MCF 10A (cell line): ENCODE measurements around the gene CCDC86. TPM values are rescaled to one million over a fixed set of nuclear protein-coding genes. Genes with fewer than 3 reads are reported as not detected.

ENCODE experiments used
- BruUV-seq: library from RNA; stranded (reverse); fragments of 400-500 nt; replicated peaks from 2 replicates; lab custom pipeline; 2021; lab: Mats Ljungman, UMichigan
- CTCF ChIA-PET: fragments of 300-600 bp; sonication (Branson Sonifier 250); formaldehyde crosslinking; extraction: SDS; loops from one replicate; lab custom pipeline; 2021; ENCODE audit warnings: antibody characterized with exemption, inconsistent platforms; lab: Yijun Ruan, JAX
- POLR2A ChIA-PET: fragments of 300-600, 350-650 bp; sonication (Branson Sonifier 250); formaldehyde crosslinking; extraction: SDS; loops from one replicate; lab custom pipeline; 2020; ENCODE audit warnings: antibody characterized with exemption, inconsistent platforms; lab: Yijun Ruan, JAX
- DNase-seq: peaks from one replicate; pipeline ENCODE4 v3.0.0-alpha.2; 2018; ENCODE audit not compliant: unreplicated experiment
- H3K27ac Mint-ChIP-seq: one replicate; pipeline ENCODE4 v1.8.0; 2022; ENCODE audit warnings: mild to moderate bottlenecking, low read depth, mixed read lengths; ENCODE audit not compliant: unreplicated experiment
- H3K27me3 Mint-ChIP-seq: one replicate; pipeline ENCODE4 v1.8.0; 2022; ENCODE audit warnings: mixed read lengths; ENCODE audit not compliant: insufficient read depth, unreplicated experiment
- H3K36me3 Mint-ChIP-seq: one replicate; pipeline ENCODE4 v1.8.0; 2022; ENCODE audit warnings: mild to moderate bottlenecking, moderate library complexity, mixed read lengths; ENCODE audit not compliant: insufficient read depth, unreplicated experiment
- H3K4me1 Mint-ChIP-seq: one replicate; pipeline ENCODE4 v1.8.0; 2022; ENCODE audit warnings: mixed read lengths; ENCODE audit not compliant: insufficient read depth, unreplicated experiment
- H3K4me3 Mint-ChIP-seq: one replicate; pipeline ENCODE4 v1.8.0; 2022; ENCODE audit warnings: mild to moderate bottlenecking, moderate library complexity, mixed read lengths; ENCODE audit not compliant: unreplicated experiment
- H3K9me3 Mint-ChIP-seq: one replicate; pipeline ENCODE4 v1.8.0; 2022; ENCODE audit warnings: mixed read lengths; ENCODE audit not compliant: unreplicated experiment
- intact Hi-C: fragments of 100-400 bp; cut with micrococcal nuclease; formaldehyde crosslinking; loops from 2 replicates; pipeline ENCODE4 v1.14.1; 2022
- total RNA-seq: library from RNA; stranded (reverse); gene quantifications from 2 replicates; pipeline ENCODE4 v1.2.3, GENCODE V29; 2022
- TF ChIP-seq, protein P1 (sequence below): fragments of 200-600 bp; IDR thresholded peaks from one replicate; pipeline ENCODE4 v1.8.0; 2022; ENCODE audit warnings: antibody characterized with exemption, mild to moderate bottlenecking; ENCODE audit not compliant: unreplicated experiment

Gene CCDC86
- total RNA-seq, 1 experiment from 2014 or later: 57.8 TPM

- Mint-ChIP-seq H3K27me3 (peaks cover 14% of the 10 kb centered on the region), H3K4me1 (no peaks in the 10 kb centered on the region), H3K27ac (no peak overlapping the region), H3K4me3 (no peak overlapping the region), H3K36me3 (no peaks in the 10 kb centered on the region), H3K9me3 (no peaks in the 10 kb centered on the region)
- CTCF ChIA-PET: no interaction called here
- POLR2A ChIA-PET: no interaction called here
- TF ChIP-seq, protein P1, sequence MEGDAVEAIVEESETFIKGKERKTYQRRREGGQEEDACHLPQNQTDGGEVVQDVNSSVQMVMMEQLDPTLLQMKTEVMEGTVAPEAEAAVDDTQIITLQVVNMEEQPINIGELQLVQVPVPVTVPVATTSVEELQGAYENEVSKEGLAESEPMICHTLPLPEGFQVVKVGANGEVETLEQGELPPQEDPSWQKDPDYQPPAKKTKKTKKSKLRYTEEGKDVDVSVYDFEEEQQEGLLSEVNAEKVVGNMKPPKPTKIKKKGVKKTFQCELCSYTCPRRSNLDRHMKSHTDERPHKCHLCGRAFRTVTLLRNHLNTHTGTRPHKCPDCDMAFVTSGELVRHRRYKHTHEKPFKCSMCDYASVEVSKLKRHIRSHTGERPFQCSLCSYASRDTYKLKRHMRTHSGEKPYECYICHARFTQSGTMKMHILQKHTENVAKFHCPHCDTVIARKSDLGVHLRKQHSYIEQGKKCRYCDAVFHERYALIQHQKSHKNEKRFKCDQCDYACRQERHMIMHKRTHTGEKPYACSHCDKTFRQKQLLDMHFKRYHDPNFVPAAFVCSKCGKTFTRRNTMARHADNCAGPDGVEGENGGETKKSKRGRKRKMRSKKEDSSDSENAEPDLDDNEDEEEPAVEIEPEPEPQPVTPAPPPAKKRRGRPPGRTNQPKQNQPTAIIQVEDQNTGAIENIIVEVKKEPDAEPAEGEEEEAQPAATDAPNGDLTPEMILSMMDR: no peak
- BruUV-seq: no TSS peak
- DNase-seq: no peak
- intact Hi-C loops: no loop called here
These were observed 16.3 kb downstream of the CCDC86 start for GRCh38 chr11:60858236-60858635.

GRCh38 chr11:60858731-60859464, 17.0 kb downstream of the CCDC86 start:
- H3K27me3 Mint-ChIP-seq: peaks cover 20% of the 10 kb centered on the region
- intact Hi-C loops: no loop called here
- no peaks in the 10 kb centered on the region for H3K4me1 Mint-ChIP-seq
- no peak overlapping the region for H3K4me3 Mint-ChIP-seq
- H3K9me3 Mint-ChIP-seq: no peaks in the 10 kb centered on the region
- H3K27ac Mint-ChIP-seq: no peak overlapping the region
- H3K36me3 Mint-ChIP-seq: no peaks in the 10 kb centered on the region
- BruUV-seq: no TSS peak
- TF ChIP-seq, protein P1: no peak
- CTCF ChIA-PET: no interaction called here
- DNase-seq: no peak
- POLR2A ChIA-PET: no interaction called here

DNA sequence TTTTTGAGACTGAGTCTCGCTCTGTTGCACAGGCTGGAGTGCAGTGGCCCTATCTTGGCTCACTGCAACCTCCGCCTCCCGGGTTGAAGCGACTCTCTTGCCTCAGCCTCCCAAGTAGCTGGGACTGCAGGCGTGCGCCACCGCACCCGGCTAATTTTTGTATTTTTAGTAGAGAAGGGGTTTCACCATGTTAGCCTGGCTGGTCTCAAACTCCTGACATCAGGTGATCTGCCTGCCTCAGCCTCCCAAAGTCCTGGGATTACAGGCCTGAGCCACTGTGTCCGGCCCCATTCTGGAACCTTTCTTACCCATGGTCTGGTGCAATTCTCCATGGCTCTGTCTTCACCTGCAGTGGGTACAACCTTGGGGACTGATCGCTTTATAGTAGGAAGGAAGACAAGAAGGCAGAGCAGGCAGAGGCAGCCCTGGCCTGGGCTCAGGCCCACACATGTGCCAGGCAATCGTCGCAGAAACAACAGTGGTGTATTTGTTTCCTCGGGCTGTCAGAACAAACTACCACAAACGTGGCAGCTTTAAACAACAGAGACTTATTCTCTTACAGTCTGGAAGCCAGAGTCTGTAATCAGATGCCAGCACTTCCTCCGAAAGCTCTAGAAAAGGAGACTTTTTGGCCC, 17.8 kb downstream of the CCDC86 start:
- ChIA-PET POLR2A (no interaction called here), CTCF (no interaction called here)
- H3K36me3 Mint-ChIP-seq: no peaks in the 10 kb centered on the region
- TF ChIP-seq, protein P1: no peak
- intact Hi-C loops: no loop called here
- no peak overlapping the region for H3K27ac Mint-ChIP-seq
- no peak overlapping the region for H3K4me3 Mint-ChIP-seq
- H3K4me1 Mint-ChIP-seq: no peaks in the 10 kb centered on the region
- DNase-seq: no peak
- no TSS peak for BruUV-seq
- peaks cover 28% of the 10 kb centered on the region for H3K27me3 Mint-ChIP-seq
- H3K9me3 Mint-ChIP-seq: no peaks in the 10 kb centered on the region

DNA sequence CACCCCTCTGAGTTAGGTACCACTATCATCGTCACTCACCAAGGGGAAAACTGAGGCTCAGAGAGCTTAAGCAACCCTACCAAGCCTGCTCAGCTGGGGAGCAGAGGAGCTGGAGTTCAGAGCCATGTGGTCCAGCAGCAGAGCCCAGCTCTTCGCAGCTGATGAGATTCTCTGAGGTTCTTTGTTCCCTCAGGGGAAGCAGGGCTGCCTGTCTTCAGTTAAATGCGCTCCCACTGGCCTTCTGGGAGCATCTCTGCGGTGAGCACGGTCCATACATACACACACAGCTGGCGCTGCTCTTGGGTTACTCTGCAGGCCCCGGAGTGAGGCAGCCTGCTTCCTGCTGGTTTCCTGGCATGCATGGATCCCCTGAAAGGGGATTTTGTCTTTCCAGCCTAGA, 19.0 kb downstream of the CCDC86 start:
- Mint-ChIP-seq H3K27ac (no peak overlapping the region), H3K4me1 (no peaks in the 10 kb centered on the region), H3K9me3 (no peaks in the 10 kb centered on the region), H3K27me3 (peaks cover 32% of the 10 kb centered on the region), H3K4me3 (no peak overlapping the region), H3K36me3 (no peaks in the 10 kb centered on the region)
- no TSS peak for BruUV-seq
- intact Hi-C loops: no loop called here
- DNase-seq: no peak
- ChIA-PET CTCF (interaction anchor here (0.6 to 1.6 kb wide), 4 partner anchors 11 to 284 kb away, joined by 3 to 5 read pairs (median 4); no protein-coding TSS in a partner anchor), POLR2A (no interaction called here)
- TF ChIP-seq, protein P1: no peak
